GM19438 (cell line): ENCODE results near the gene MAP6D1.

ENCODE experiments used
- ATAC-seq: cut with Tn5 transposase; IDR thresholded peaks from one replicate; pipeline ENCODE4 v1.9.1; 2021; ENCODE audit warnings: low read depth; ENCODE audit not compliant: unreplicated experiment

MAP6D1 gene

DNA sequence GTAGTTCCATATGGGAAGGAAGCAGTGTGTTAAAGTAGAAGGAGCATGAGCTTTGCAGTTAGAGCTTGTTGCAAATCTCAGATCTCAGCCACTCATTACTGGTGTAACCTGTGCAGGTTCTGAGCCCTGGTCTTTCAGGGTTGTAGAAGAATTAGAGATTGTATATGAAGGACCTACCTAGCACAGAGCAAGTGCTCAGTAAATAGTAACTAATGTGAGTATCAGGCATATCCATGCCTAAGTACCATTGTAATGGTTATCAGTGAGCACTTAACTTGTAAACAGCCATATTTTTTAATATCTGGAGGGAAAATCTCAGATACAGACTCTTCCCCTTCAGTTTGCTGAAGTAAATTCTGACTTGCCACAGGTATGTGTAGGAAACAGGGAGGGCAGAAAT lies 59.3 kb downstream of the MAP6D1 start:
- ATAC-seq, result no peak
